ENCODE measurements around the gene IFFO2.

IFFO2 gene

GRCh38 chr1:18949686-18950400 lies 6.6 kb downstream of the IFFO2 start:
- DNase-seq = peak; percentile 78

- no peak for DNase-seq
Observed at GRCh38 chr1:18948913-18949685, 7.4 kb downstream of the IFFO2 start.

- no peak for DNase-seq
Observed at GRCh38 chr1:18948048-18948912, 8.2 kb downstream of the IFFO2 start.

- DNase-seq = no peak
Observed at GRCh38 chr1:18947570-18947969, 8.9 kb downstream of the IFFO2 start.

- DNase-seq = no peak
Observed at GRCh38 chr1:18946550-18947381, 9.7 kb downstream of the IFFO2 start.

- peak; percentile 78 for DNase-seq
Observed at GRCh38 chr1:18945401-18945849, 11.1 kb downstream of the IFFO2 start.

GRCh38 chr1:18944810-18945209 lies 11.7 kb downstream of the IFFO2 start:
- DNase-seq = no peak

- DNase-seq = no peak
Observed at GRCh38 chr1:18943914-18944572, 12.4 kb downstream of the IFFO2 start.

GRCh38 chr1:18943162-18943561 lies 13.3 kb downstream of the IFFO2 start:
- no peak for DNase-seq

GRCh38 chr1:18942340-18942739 lies 14.1 kb downstream of the IFFO2 start:
- DNase-seq = no peak

- peak; percentile 79 for DNase-seq
Observed at GRCh38 chr1:18941221-18942141, 15.0 kb downstream of the IFFO2 start.

GRCh38 chr1:18940303-18941020 lies 16.0 kb downstream of the IFFO2 start:
- DNase-seq = no peak

GRCh38 chr1:18939398-18940302 lies 16.8 kb downstream of the IFFO2 start:
- DNase-seq = no peak

- DNase-seq = peak; percentile 83
Observed at GRCh38 chr1:18938707-18939070, 17.8 kb downstream of the IFFO2 start.

GRCh38 chr1:18938008-18938706 lies 18.3 kb downstream of the IFFO2 start:
- no peak for DNase-seq

GRCh38 chr1:18937539-18937938 lies 18.9 kb downstream of the IFFO2 start:
- DNase-seq = no peak

GRCh38 chr1:18936814-18937481 lies 19.5 kb downstream of the IFFO2 start:
- no peak for DNase-seq

GRCh38 chr1:18936471-18936813 lies 20.0 kb downstream of the IFFO2 start:
- no peak for DNase-seq
